ENCODE results near the gene PITHD1.

DNA sequence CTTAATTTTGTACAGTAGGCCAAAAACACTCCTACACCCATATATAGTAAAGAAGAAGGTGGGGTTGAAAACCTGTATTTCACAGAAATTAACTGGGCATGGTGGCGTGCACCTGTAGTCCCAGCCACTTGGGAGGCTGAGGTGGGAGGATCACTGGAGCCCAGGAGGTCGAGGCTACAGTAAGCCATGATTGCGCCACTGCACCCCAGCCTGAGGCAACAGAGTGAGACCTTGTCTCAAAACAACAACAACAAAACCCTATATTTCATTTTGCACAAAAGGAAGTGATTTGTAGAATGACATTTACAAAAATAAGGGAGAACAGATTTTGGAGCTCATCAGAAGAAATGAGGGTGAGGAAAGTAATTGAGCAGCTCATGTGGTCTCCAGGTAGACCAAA lies 10.5 kb downstream of the PITHD1 start:
- TF ChIP-seq EP300 (IDR thresholded peaks at IDR 0.05; ENCODE audit: borderline replicate concordance in 1 of 2, low read depth in 2 of 2, low read length in 2 of 2) = no peak
- no peak for TF ChIP-seq EZH2 (IDR thresholded peaks at IDR 0.05; ENCODE audit: low read depth, low read length, severe bottlenecking)
- TF ChIP-seq, protein P1, sequence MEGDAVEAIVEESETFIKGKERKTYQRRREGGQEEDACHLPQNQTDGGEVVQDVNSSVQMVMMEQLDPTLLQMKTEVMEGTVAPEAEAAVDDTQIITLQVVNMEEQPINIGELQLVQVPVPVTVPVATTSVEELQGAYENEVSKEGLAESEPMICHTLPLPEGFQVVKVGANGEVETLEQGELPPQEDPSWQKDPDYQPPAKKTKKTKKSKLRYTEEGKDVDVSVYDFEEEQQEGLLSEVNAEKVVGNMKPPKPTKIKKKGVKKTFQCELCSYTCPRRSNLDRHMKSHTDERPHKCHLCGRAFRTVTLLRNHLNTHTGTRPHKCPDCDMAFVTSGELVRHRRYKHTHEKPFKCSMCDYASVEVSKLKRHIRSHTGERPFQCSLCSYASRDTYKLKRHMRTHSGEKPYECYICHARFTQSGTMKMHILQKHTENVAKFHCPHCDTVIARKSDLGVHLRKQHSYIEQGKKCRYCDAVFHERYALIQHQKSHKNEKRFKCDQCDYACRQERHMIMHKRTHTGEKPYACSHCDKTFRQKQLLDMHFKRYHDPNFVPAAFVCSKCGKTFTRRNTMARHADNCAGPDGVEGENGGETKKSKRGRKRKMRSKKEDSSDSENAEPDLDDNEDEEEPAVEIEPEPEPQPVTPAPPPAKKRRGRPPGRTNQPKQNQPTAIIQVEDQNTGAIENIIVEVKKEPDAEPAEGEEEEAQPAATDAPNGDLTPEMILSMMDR (IDR thresholded peaks at IDR 0.05; ENCODE audit: control extremely low read depth in 1 of 3, insufficient read depth in 1 of 3, low read depth in 1 of 3, low read length in 3 of 3) = no peak
- no peak for TF ChIP-seq KDM1A (IDR thresholded peaks at IDR 0.05; ENCODE audit: borderline replicate concordance, low read length)
